ENCODE measurements around the gene DOHH.

DNA sequence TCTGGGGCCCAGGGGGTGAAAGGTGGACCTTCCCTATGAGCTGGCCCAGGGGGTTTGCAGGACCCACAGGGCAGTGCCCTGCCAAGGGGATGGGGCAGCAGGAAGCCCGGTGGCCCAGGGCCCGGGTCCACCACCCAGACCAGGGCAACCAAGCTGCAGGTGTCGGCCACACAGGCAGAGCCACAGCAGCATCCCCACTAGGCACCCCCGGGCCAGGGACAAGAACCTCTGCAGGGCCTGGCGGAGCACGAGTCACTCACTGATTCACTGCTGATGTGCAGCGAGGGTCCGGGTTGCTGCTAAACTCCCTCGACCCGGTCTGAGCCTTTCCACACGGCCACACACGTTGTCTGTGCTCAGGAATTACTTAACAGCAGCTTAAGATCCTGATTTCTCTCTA lies 14.5 kb upstream of the DOHH start:
- TF ChIP-seq YY1 (IDR thresholded peaks at IDR 0.05; ENCODE audit: insufficient read depth, insufficient read length) = no peak
- TF ChIP-seq ZNF274 (IDR thresholded peaks at IDR 0.05; ENCODE audit: low read depth, low read length) = no peak
- no peak for TF ChIP-seq SUZ12 (IDR thresholded peaks at IDR 0.05; ENCODE audit: extremely low read depth, insufficient read depth, insufficient read length)
